ENCODE measurements around the gene SCAMP4.

SCAMP4 gene

DNA sequence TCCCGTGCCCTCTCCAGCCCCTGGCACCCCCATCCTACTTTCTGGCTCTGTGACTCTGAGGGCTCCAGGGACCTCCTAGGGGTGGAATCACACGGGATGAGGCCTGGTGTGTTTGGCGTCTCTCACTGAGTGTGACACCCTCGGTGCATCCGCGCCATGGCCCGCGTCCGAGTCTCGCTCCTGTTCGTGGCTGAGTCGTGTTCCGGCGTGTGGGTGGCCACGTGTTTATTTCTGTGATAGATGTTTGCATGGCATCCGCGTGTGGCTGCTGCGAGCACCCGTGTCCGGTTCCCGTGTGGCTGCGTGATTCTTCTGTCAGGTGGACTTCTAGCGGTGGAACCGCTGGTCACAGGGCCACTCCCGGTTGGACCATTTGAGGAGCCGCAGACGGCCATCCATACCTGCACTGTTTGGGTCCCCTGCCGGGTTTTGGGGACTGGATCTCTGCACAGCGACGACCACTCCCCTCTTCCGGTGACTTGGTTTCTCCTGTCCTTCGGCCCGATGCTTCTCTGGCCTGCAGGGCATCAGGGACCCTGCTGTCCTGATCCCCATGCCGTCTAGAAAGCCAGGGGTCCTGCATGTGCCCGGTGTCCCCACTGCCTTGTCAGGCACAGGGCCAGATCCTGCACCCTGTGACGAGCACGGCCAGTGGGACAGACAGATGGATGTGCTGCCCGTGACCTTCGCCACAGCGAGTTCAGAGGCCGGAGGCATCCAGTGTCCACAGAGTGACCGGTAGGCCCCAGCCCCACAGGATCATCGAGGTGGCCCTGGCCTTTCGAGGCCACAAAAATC, 44.3 kb downstream of the SCAMP4 start:
- peaks cover 15% of the 10 kb centered on the region for H3K36me3 Mint-ChIP-seq (ENCODE audit: low read depth)
- H3K27me3 Mint-ChIP-seq (ENCODE audit: low read depth) = no peaks in the 10 kb centered on the region
- no peak overlapping the region for H3K4me3 Mint-ChIP-seq
- H3K27ac Mint-ChIP-seq = no peak overlapping the region
- H3K9me3 Mint-ChIP-seq = no peaks in the 10 kb centered on the region
- no peaks in the 10 kb centered on the region for H3K4me1 Mint-ChIP-seq
- TF ChIP-seq CTCF (IDR thresholded peaks at IDR 0.05; ENCODE audit: unreplicated experiment in 3 of 3) = no peak

GRCh38 chr19:1950640-1951039, 45.4 kb downstream of the SCAMP4 start:
- Mint-ChIP-seq H3K27ac (no peak overlapping the region), H3K4me1 (no peaks in the 10 kb centered on the region), H3K36me3 (ENCODE audit: low read depth) (peaks cover 15% of the 10 kb centered on the region), H3K9me3 (no peaks in the 10 kb centered on the region), H3K27me3 (ENCODE audit: low read depth) (no peaks in the 10 kb centered on the region), H3K4me3 (no peak overlapping the region)
- TF ChIP-seq CTCF (IDR thresholded peaks at IDR 0.05; ENCODE audit: unreplicated experiment in 3 of 3) = no peak

GRCh38 chr19:1952635-1953034, 47.4 kb downstream of the SCAMP4 start:
- Mint-ChIP-seq H3K9me3 (no peaks in the 10 kb centered on the region), H3K36me3 (ENCODE audit: low read depth) (peaks cover 15% of the 10 kb centered on the region), H3K4me1 (no peaks in the 10 kb centered on the region), H3K4me3 (no peak overlapping the region), H3K27me3 (ENCODE audit: low read depth) (no peaks in the 10 kb centered on the region), H3K27ac (no peak overlapping the region)
- no peak for TF ChIP-seq CTCF (IDR thresholded peaks at IDR 0.05; ENCODE audit: unreplicated experiment in 3 of 3)

DNA sequence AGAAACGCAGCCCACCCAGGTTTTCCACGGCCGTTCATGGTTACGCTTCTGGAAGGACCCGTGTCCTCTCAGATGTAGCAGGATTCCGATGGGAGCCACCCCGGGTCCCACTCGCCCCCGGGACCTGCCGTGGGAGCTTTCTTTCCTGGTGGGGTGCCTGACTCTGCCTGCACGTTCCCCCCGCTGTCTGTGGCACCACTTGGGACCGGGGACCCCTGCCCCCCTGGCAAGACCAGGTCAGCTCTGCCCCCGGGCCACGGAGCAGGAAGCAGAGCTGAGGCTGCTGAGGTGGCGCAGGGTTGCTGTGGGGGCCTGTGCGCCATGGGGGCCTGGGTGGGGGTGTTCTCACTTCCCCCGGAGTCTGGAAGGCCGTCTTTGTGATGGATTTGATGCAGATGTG, 47.8 kb downstream of the SCAMP4 start:
- Mint-ChIP-seq H3K27ac (no peak overlapping the region), H3K36me3 (ENCODE audit: low read depth) (peaks cover 15% of the 10 kb centered on the region), H3K4me1 (no peaks in the 10 kb centered on the region), H3K4me3 (no peak overlapping the region), H3K9me3 (no peaks in the 10 kb centered on the region), H3K27me3 (ENCODE audit: low read depth) (no peaks in the 10 kb centered on the region)
- no peak for TF ChIP-seq CTCF (IDR thresholded peaks at IDR 0.05; ENCODE audit: unreplicated experiment in 3 of 3)

- Mint-ChIP-seq H3K27ac (no peak overlapping the region), H3K4me3 (no peak overlapping the region), H3K4me1 (no peaks in the 10 kb centered on the region), H3K9me3 (no peaks in the 10 kb centered on the region), H3K27me3 (ENCODE audit: low read depth) (no peaks in the 10 kb centered on the region), H3K36me3 (ENCODE audit: low read depth) (peaks cover 13% of the 10 kb centered on the region)
- TF ChIP-seq CTCF (IDR thresholded peaks at IDR 0.05; ENCODE audit: unreplicated experiment in 3 of 3) = no peak
Measured at GRCh38 chr19:1953441-1954094, 48.4 kb downstream of the SCAMP4 start.

DNA sequence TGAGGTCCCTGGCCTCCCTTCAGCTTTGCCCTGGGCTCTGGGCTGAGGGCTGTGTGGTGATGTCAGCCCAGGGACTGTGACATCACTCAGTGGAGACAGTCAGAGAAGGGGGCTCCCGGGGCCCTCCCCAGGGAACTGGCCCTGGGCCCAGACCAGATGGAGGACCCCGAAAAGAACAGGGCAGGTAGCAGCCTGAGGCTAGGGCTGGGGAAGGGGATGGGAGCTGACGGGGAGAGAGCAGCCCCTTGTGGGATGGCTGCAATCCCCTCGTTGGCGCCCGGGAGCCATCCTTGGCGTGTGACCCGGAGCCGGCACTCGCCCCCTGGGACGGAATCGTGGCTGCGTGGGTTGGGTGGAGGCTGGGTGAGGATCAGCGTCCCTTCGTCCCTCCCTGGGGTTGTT, 49.3 kb downstream of the SCAMP4 start:
- no peak for TF ChIP-seq CTCF (IDR thresholded peaks at IDR 0.05; ENCODE audit: unreplicated experiment in 3 of 3)
- Mint-ChIP-seq H3K4me3 (no peak overlapping the region), H3K27me3 (ENCODE audit: low read depth) (no peaks in the 10 kb centered on the region), H3K4me1 (no peaks in the 10 kb centered on the region), H3K9me3 (no peaks in the 10 kb centered on the region), H3K36me3 (ENCODE audit: low read depth) (peaks cover 4% of the 10 kb centered on the region), H3K27ac (no peak overlapping the region)
